K562 (cell line): Measurements from ENCODE around the gene PKDCC.

ENCODE experiments used
- ATF2 ChIP-seq: sonication (generic); formaldehyde crosslinking; IDR thresholded peaks from 2 replicates; pipeline ENCODE4 v1.8.1; 2022; ENCODE audit warnings: missing genetic modification reagents
- BCOR ChIP-seq: fragments of 450-650 bp; IDR thresholded peaks from 2 replicates; pipeline ENCODE4 v1.6.1; 2016
- CTCF ChIP-seq, 3 experiments: IDR thresholded peaks in 2 of 3; conservative IDR thresholded peaks in 1 of 3; 2 replicates each; pipeline ENCODE4 v1.5.1; 2011 to 2012; ENCODE audit warnings: low read length in 3 of 3, mild to moderate bottlenecking in 3 of 3, control low read depth in 2 of 3, improper control_type of control experiment in 1 of 3, inconsistent platforms in 1 of 3, low read depth in 1 of 3, mixed read lengths in 1 of 3, moderate library complexity in 1 of 3; ENCODE audit not compliant: insufficient read depth in 2 of 3
- EP300 ChIP-seq: IDR thresholded peaks from 2 replicates; pipeline ENCODE4 v1.6.1; 2012; ENCODE audit warnings: low read length, improper control_type of control experiment
- ETS2 ChIP-seq: IDR thresholded peaks from 2 replicates; pipeline ENCODE4 v1.6.1; 2016; ENCODE audit warnings: borderline replicate concordance, missing genetic modification characterization, mild to moderate bottlenecking, moderate library complexity, missing compliant biosample characterization; ENCODE audit not compliant: poor library complexity, severe bottlenecking
- JUNB ChIP-seq: fragments of 450-650 bp; formaldehyde crosslinking; conservative IDR thresholded peaks from 2 replicates; pipeline ENCODE4 v1.4.0; 2020; ENCODE audit warnings: mild to moderate bottlenecking
- POLR2A ChIP-seq: fragments of 450-650 bp; conservative IDR thresholded peaks from 2 replicates; pipeline ENCODE4 v1.6.1; 2016
- RBFOX2 ChIP-seq: fragments of 200-400 bp; formaldehyde crosslinking; IDR thresholded peaks from 2 replicates; pipeline ENCODE4 v1.6.1; 2017; ENCODE audit warnings: low read depth, mild to moderate bottlenecking, low read length, moderate library complexity
- SP1 ChIP-seq: sonication (generic); formaldehyde crosslinking; IDR thresholded peaks from 2 replicates; pipeline ENCODE4 v1.8.1; 2022; ENCODE audit warnings: mild to moderate bottlenecking, missing genetic modification reagents

GRCh38 chr2:42102591-42103450 is 55.0 kb downstream of the PKDCC start:
- TF ChIP-seq BCOR (no peak), ATF2 (no peak), CTCF (IDR thresholded peaks at IDR 0.05 in 2 of 3, conservative IDR thresholded peaks at IDR 0.05 in 1 of 3; ENCODE audit: insufficient read depth in 2 of 3, low read depth in 1 of 3, low read length in 3 of 3) (no peak), RBFOX2 (no peak), SP1 (CRISPR knock-in tag) (no peak), POLR2A (no peak), JUNB (CRISPR knock-in tag) (no peak), EP300 (no peak), ETS2 (tag) (no peak)
